Stimulated activated CD8-positive, alpha-beta memory T cell treated with anti-CD3 and anti-CD28 coated beads, Interleukin-15, amount 100 ng/mL, for 4 hours (primary cell): Measurements from ENCODE around the gene TMBIM4.

Source experiments
- DNase-seq, 2 donors: peaks; one replicate each; pipeline ENCODE4 v3.0.0-alpha.2; 2020; ENCODE audit warnings: low read depth in 2 of 2

The TMBIM4 gene

DNA sequence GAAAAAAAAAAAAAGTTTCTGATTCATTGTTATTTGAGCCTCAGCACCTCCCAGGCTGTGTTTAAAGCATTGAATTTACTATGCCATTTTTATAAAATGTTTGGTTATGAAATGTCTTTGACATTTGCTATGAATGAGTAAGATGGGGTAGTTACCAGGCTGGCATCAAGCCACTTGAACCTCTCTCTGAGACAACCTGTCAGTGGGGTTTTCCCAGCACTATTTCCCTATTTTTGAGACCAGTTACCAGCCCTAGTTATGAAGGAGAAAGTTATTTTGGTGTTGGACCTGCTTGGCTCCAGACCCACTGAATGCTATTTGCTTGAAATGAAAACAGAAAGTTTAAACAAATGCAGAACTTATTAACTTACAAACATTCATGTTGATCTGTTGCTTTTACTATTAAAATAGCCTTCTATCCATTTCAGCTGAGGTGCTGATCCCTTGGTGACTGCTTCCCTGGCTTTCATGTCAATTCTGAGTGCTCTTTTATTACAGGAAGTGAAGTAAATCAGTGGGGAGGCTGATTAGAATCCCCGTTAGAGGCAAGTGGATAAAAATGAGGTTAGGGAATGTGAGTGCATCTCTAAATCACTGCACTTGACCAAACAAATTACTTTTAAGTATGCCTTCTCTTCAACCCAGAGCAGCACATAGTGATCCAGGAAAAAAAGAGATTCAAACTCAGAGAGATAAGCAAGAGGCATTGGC lies 77.1 kb downstream of the TMBIM4 start:
- DNase-seq, result no peak

GRCh38 chr12:66090157-66090556 lies 79.6 kb downstream of the TMBIM4 start:
- DNase-seq, result no peak

- DNase-seq, result peak in 1 of 2 donors; percentile 17
Observed at GRCh38 chr12:66087365-66087943, 82.3 kb downstream of the TMBIM4 start.

DNA sequence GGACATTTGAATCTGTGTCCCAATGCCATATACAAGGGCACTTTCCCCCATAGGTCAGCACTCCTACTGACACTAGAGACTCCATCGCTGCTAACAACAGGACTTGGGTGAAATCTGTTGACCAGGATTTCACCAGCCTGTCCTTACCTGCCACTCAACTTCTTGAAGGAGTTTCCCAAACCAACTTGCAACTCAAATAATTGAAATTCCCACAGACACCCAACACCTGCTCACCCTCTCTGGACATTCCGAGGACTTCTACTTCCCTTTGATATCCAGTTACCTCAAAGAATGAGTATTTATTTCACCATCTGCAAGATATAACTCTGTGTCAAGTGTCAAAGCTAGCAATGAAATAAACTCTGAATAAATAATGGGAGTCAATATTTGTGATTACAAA lies 83.8 kb downstream of the TMBIM4 start:
- DNase-seq, result no peak
